Tibial nerve (tissue), 3 donors: Measurements from ENCODE around the gene CDK18.

ENCODE experiments used
- POLR2A ChIP-seq, 2 donors: fragments of 450-650 bp; IDR thresholded peaks; one replicate each; pipeline ENCODE4 v1.6.1; 2017; ENCODE audit warnings: antibody characterized with exemption in 2 of 2, mild to moderate bottlenecking in 2 of 2, moderate library complexity in 2 of 2
- TF ChIP-seq, protein P1 (sequence below), 5 experiments: fragments of 200-600 bp in 3 of 5; fragments of 450-650 bp in 2 of 5; sonication (generic) in 3 of 5; IDR thresholded peaks; one replicate each; pipeline ENCODE4 v1.5.1; 2016 to 2019; ENCODE audit warnings: antibody characterized with exemption in 5 of 5, mild to moderate bottlenecking in 3 of 5, moderate library complexity in 2 of 5

DNA sequence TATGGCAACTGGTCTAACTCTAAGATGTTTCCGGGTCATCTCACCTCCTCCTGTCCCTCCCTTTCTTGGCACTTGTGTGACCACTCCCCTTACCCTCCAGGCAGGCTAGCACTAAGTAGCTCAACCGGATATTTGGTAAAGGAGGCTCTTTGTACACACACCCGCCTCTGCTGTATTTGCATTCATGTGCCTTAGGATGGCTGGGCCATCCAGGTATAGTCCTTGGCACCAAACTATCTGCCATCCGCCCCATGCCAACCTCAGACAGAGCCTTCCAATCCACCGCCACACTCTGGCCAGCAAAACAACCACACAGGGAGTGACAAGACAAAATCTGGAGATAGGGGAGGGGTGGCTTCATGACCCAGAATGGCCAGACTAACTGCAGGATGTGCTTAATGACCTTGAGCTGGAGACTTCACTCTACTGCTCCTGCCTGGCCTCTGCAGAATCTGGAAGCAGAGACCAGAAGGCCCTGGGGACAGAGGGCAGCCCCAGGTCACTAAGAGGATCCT is 59.5 kb downstream of the CDK18 start:
- no peak for TF ChIP-seq POLR2A (IDR thresholded peaks at IDR 0.05)
- TF ChIP-seq, protein P1, sequence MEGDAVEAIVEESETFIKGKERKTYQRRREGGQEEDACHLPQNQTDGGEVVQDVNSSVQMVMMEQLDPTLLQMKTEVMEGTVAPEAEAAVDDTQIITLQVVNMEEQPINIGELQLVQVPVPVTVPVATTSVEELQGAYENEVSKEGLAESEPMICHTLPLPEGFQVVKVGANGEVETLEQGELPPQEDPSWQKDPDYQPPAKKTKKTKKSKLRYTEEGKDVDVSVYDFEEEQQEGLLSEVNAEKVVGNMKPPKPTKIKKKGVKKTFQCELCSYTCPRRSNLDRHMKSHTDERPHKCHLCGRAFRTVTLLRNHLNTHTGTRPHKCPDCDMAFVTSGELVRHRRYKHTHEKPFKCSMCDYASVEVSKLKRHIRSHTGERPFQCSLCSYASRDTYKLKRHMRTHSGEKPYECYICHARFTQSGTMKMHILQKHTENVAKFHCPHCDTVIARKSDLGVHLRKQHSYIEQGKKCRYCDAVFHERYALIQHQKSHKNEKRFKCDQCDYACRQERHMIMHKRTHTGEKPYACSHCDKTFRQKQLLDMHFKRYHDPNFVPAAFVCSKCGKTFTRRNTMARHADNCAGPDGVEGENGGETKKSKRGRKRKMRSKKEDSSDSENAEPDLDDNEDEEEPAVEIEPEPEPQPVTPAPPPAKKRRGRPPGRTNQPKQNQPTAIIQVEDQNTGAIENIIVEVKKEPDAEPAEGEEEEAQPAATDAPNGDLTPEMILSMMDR (IDR thresholded peaks at IDR 0.05): no peak
